Globus pallidus (tissue), 1 donor: ENCODE data around the gene CFAP20DC.
"Not testable (repeated sequence)": the region's sequence is repeated elsewhere in the genome, so short reads cannot be mapped to it uniquely, and the experiment has no call there.

Experiments used
- DNase-seq: peaks from one replicate; pipeline ENCODE4 v3.0.0-alpha.2; 2015; ENCODE audit warnings: low spot score

The CFAP20DC gene

GRCh38 chr3:58695284-58695683 is 354.5 kb downstream of the CFAP20DC start:
- DNase-seq: not testable (repeated sequence)

- no peak for DNase-seq
These were observed 355.6 kb downstream of the CFAP20DC start for GRCh38 chr3:58693940-58694850.

GRCh38 chr3:58692484-58692883 is 357.3 kb downstream of the CFAP20DC start:
- no peak for DNase-seq
